Measurements from ENCODE around the gene ABAT.

DNA sequence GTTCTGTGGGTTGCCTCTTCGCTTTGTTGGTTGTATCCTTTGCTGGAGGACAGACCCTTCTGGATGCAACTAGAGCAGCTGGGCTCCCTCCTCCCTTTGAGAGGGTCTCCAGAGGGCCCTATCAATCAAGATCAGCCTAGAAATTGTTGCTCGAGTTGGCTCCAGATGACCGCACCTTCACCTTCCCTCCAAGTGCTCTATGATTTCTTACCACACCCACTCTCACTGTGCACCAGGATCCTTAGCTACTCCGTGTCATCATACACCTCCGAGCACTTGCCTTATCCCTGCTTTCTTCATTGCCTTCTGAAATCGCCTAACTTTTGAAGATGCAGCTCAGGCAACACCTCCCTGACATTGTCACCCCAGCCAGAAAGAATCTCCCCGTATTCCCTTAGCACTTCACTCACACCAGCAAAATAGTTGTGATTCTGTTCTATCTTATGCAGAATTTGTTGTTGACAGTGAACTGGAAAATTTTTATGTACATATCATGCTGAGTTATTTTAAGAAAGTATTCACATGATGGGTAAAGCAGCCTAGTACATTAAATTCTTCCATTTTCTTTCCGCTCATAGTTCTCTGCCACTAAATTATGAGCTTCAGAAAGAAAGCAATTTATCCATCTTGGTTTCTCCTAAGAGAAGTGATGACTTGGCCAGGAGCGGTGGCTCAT lies 52.9 kb downstream of the ABAT start:
- TF ChIP-seq EP300 (IDR thresholded peaks at IDR 0.05) (no peak), KDM1A (IDR thresholded peaks at IDR 0.05; ENCODE audit: low read depth) (no peak)
